Karpas-422 (cell line): Measurements from ENCODE around the gene PPP1R1C. TPM values are rescaled to one million over a fixed set of nuclear protein-coding genes. Genes with fewer than 3 reads are reported as not detected.

Source experiments
- DNase-seq: peaks from one replicate; pipeline ENCODE4 v3.0.0-alpha.2; 2015
- H2AFZ ChIP-seq: fragments of 200-600 bp; sonication (generic); 2 replicates; pipeline ENCODE4 v1.6.1; 2014; ENCODE audit warnings: antibody characterized with exemption, low read length, mixed read lengths
- H3K27ac ChIP-seq: fragments of 200-600 bp; sonication (generic); 2 replicates; pipeline ENCODE4 v1.5.1; 2014; ENCODE audit warnings: mild to moderate bottlenecking, low read length, moderate library complexity
- H3K27me3 ChIP-seq: fragments of 200-600 bp; sonication (generic); 2 replicates; pipeline ENCODE4 v1.6.1; 2014; ENCODE audit warnings: low read length, mixed read lengths
- H3K36me3 ChIP-seq: fragments of 200-600 bp; sonication (generic); 2 replicates; pipeline ENCODE4 v1.6.1; 2014; ENCODE audit warnings: low read length, mixed read lengths; ENCODE audit not compliant: insufficient read depth
- H3K4me1 ChIP-seq: fragments of 200-600 bp; sonication (generic); 2 replicates; pipeline ENCODE4 v1.6.1; 2014; ENCODE audit warnings: mild to moderate bottlenecking, low read length, mixed read lengths
- H3K4me2 ChIP-seq: fragments of 200-600 bp; sonication (generic); 2 replicates; pipeline ENCODE4 v1.6.1; 2014; ENCODE audit warnings: low read length, low read depth, mild to moderate bottlenecking; ENCODE audit not compliant: poor library complexity, severe bottlenecking
- H3K4me3 ChIP-seq: fragments of 200-600 bp; sonication (generic); 2 replicates; pipeline ENCODE4 v1.5.1; 2014; ENCODE audit warnings: mild to moderate bottlenecking, antibody characterized with exemption, low read length, mixed read lengths
- H3K79me2 ChIP-seq: fragments of 200-600 bp; sonication (generic); 2 replicates; pipeline ENCODE4 v1.6.1; 2014; ENCODE audit warnings: mild to moderate bottlenecking, low read length, mixed read lengths
- H3K9ac ChIP-seq: fragments of 200-600 bp; sonication (generic); 2 replicates; pipeline ENCODE4 v1.6.0; 2014; ENCODE audit warnings: low read length
- H3K9me2 ChIP-seq: fragments of 200-600 bp; sonication (generic), shearing (Covaris generic); replicated peaks from 2 replicates; pipeline ENCODE4 v1.6.0; 2014; ENCODE audit warnings: mild to moderate bottlenecking, low read length, moderate library complexity; ENCODE audit not compliant: insufficient read depth
- H3K9me3 ChIP-seq: fragments of 300-700, 200-600 bp; sonication (generic); 2 replicates; pipeline ENCODE4 v1.6.1; 2014; ENCODE audit warnings: low read length, mixed read lengths
- H4K20me1 ChIP-seq: fragments of 200-600 bp; sonication (generic); 2 replicates; pipeline ENCODE4 v1.6.1; 2014; ENCODE audit warnings: mild to moderate bottlenecking, antibody characterized with exemption, low read length, low read depth; ENCODE audit not compliant: insufficient read depth
- total RNA-seq: library from RNA; depleted of rRNA; stranded (reverse); fragments of >200 nt; shearing (Covaris generic); gene quantifications from 2 replicates; pipeline ENCODE4 v1.2.3, GENCODE V29; 2014; ENCODE audit warnings: low replicate concordance

The PPP1R1C gene
- total RNA-seq, 1 experiment from 2014 or later = not detected

- Histone ChIP-seq H3K4me2 (no peak overlapping the region), H3K4me1 (no peaks in the 10 kb centered on the region), H3K36me3 (no peaks in the 10 kb centered on the region), H3K27ac (no peak overlapping the region), H3K79me2 (no peaks in the 10 kb centered on the region), H3K4me3 (no peak overlapping the region), H2AFZ (no peak overlapping the region), H3K27me3 (no peaks in the 10 kb centered on the region), H4K20me1 (no peaks in the 10 kb centered on the region), H3K9me2 (no peaks in the 10 kb centered on the region), H3K9me3 (no peaks in the 10 kb centered on the region), H3K9ac (no peak overlapping the region)
- DNase-seq = no peak
Measured at GRCh38 chr2:182068811-182069210, 83.2 kb downstream of the PPP1R1C start.

- Histone ChIP-seq H3K9me3 (no peaks in the 10 kb centered on the region), H3K27ac (no peak overlapping the region), H3K9me2 (no peaks in the 10 kb centered on the region), H3K27me3 (no peaks in the 10 kb centered on the region), H3K79me2 (no peaks in the 10 kb centered on the region), H2AFZ (no peak overlapping the region), H3K36me3 (no peaks in the 10 kb centered on the region), H3K4me2 (no peak overlapping the region), H3K4me3 (no peak overlapping the region), H3K9ac (no peak overlapping the region), H4K20me1 (no peaks in the 10 kb centered on the region), H3K4me1 (no peaks in the 10 kb centered on the region)
- no peak for DNase-seq
Measured at GRCh38 chr2:182069416-182069815, 83.8 kb downstream of the PPP1R1C start.

- H3K9ac ChIP-seq = no peak overlapping the region
- no peaks in the 10 kb centered on the region for H4K20me1 ChIP-seq
- no peaks in the 10 kb centered on the region for H3K4me1 ChIP-seq
- H3K27me3 ChIP-seq = no peaks in the 10 kb centered on the region
- H2AFZ ChIP-seq = no peak overlapping the region
- no peaks in the 10 kb centered on the region for H3K9me3 ChIP-seq
- no peaks in the 10 kb centered on the region for H3K36me3 ChIP-seq
- H3K4me3 ChIP-seq = no peak overlapping the region
- H3K79me2 ChIP-seq = no peaks in the 10 kb centered on the region
- no peak for DNase-seq
- no peaks in the 10 kb centered on the region for H3K9me2 ChIP-seq
- no peak overlapping the region for H3K27ac ChIP-seq
- H3K4me2 ChIP-seq = no peak overlapping the region
Measured at GRCh38 chr2:182069908-182070307, 84.3 kb downstream of the PPP1R1C start.

GRCh38 chr2:182070736-182071135, 85.1 kb downstream of the PPP1R1C start:
- H3K4me2 ChIP-seq = no peak overlapping the region
- no peak overlapping the region for H2AFZ ChIP-seq
- no peak for DNase-seq
- no peaks in the 10 kb centered on the region for H4K20me1 ChIP-seq
- H3K27me3 ChIP-seq = no peaks in the 10 kb centered on the region
- H3K9me3 ChIP-seq = no peaks in the 10 kb centered on the region
- H3K9me2 ChIP-seq = no peaks in the 10 kb centered on the region
- H3K4me1 ChIP-seq = no peaks in the 10 kb centered on the region
- no peak overlapping the region for H3K4me3 ChIP-seq
- H3K79me2 ChIP-seq = no peaks in the 10 kb centered on the region
- H3K9ac ChIP-seq = no peak overlapping the region
- H3K27ac ChIP-seq = no peak overlapping the region
- no peaks in the 10 kb centered on the region for H3K36me3 ChIP-seq

- no peaks in the 10 kb centered on the region for H3K9me2 ChIP-seq
- no peaks in the 10 kb centered on the region for H3K9me3 ChIP-seq
- no peaks in the 10 kb centered on the region for H4K20me1 ChIP-seq
- no peak overlapping the region for H3K4me2 ChIP-seq
- no peaks in the 10 kb centered on the region for H3K79me2 ChIP-seq
- no peaks in the 10 kb centered on the region for H3K27me3 ChIP-seq
- H3K9ac ChIP-seq = no peak overlapping the region
- H3K4me1 ChIP-seq = no peaks in the 10 kb centered on the region
- H2AFZ ChIP-seq = no peak overlapping the region
- H3K36me3 ChIP-seq = no peaks in the 10 kb centered on the region
- H3K27ac ChIP-seq = no peak overlapping the region
- H3K4me3 ChIP-seq = no peak overlapping the region
- DNase-seq = no peak
Measured at GRCh38 chr2:182072861-182073260, 87.2 kb downstream of the PPP1R1C start.

- Histone ChIP-seq H3K4me2 (no peak overlapping the region), H3K4me1 (no peaks in the 10 kb centered on the region), H4K20me1 (no peaks in the 10 kb centered on the region), H3K79me2 (no peaks in the 10 kb centered on the region), H3K36me3 (no peaks in the 10 kb centered on the region), H3K4me3 (no peak overlapping the region), H3K9ac (no peak overlapping the region), H3K27ac (no peak overlapping the region), H2AFZ (no peak overlapping the region), H3K9me2 (no peaks in the 10 kb centered on the region), H3K27me3 (no peaks in the 10 kb centered on the region), H3K9me3 (no peaks in the 10 kb centered on the region)
- no peak for DNase-seq
Measured at GRCh38 chr2:182073613-182074012, 88.0 kb downstream of the PPP1R1C start.

- Histone ChIP-seq H3K9me2 (no peaks in the 10 kb centered on the region), H3K36me3 (no peaks in the 10 kb centered on the region), H3K9ac (no peak overlapping the region), H3K27ac (no peak overlapping the region), H4K20me1 (no peaks in the 10 kb centered on the region), H3K4me2 (no peak overlapping the region), H3K4me1 (no peaks in the 10 kb centered on the region), H3K27me3 (no peaks in the 10 kb centered on the region), H3K4me3 (no peak overlapping the region), H3K9me3 (no peaks in the 10 kb centered on the region), H3K79me2 (no peaks in the 10 kb centered on the region), H2AFZ (no peak overlapping the region)
- no peak for DNase-seq
Measured at GRCh38 chr2:182077023-182077422, 91.4 kb downstream of the PPP1R1C start.

- H2AFZ ChIP-seq = no peak overlapping the region
- H3K9ac ChIP-seq = no peak overlapping the region
- peak; percentile 87 for DNase-seq
- H4K20me1 ChIP-seq = no peaks in the 10 kb centered on the region
- no peak overlapping the region for H3K4me3 ChIP-seq
- no peak overlapping the region for H3K4me2 ChIP-seq
- H3K36me3 ChIP-seq = no peaks in the 10 kb centered on the region
- no peaks in the 10 kb centered on the region for H3K79me2 ChIP-seq
- H3K4me1 ChIP-seq = no peaks in the 10 kb centered on the region
- H3K27ac ChIP-seq = no peak overlapping the region
- H3K9me2 ChIP-seq = no peaks in the 10 kb centered on the region
- no peaks in the 10 kb centered on the region for H3K9me3 ChIP-seq
- H3K27me3 ChIP-seq = no peaks in the 10 kb centered on the region
Measured at GRCh38 chr2:182077448-182078142, 91.9 kb downstream of the PPP1R1C start.
